ENCODE results near the gene ACP7.

DNA sequence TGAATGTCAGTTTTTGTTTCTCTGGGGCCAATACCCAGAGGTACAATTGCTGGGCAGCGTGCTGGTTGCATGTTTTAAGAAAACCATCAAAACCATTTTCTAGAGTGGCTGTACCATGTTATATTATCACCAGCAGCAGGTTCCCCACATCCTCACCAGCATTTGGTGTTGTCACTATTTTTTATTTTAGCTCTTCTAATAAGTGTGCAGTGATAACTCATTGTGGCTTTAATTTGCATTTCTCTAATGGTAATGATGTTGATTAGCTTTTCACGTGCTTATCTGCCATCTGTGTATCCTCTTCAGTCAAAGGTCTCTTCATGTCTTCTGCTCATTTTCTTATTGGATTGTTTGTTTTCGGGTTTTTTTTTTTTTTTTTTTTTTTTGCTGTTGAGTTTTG lies 63.3 kb downstream of the ACP7 start:
- TF ChIP-seq SP1 (IDR thresholded peaks at IDR 0.05; ENCODE audit: low read depth, low read length) (no peak), ZNF384 (IDR thresholded peaks at IDR 0.05; ENCODE audit: borderline replicate concordance, low read depth, low read length) (no peak), YY1 (IDR thresholded peaks at IDR 0.05; ENCODE audit: low read depth, low read length) (no peak), ASH2L (IDR thresholded peaks at IDR 0.05; ENCODE audit: borderline replicate concordance, low read depth) (no peak), POLR2A (IDR thresholded peaks at IDR 0.05; ENCODE audit: low read depth, low read length) (no peak), JUNB (IDR thresholded peaks at IDR 0.05) (no peak)
- TF ChIP-seq, protein P1, sequence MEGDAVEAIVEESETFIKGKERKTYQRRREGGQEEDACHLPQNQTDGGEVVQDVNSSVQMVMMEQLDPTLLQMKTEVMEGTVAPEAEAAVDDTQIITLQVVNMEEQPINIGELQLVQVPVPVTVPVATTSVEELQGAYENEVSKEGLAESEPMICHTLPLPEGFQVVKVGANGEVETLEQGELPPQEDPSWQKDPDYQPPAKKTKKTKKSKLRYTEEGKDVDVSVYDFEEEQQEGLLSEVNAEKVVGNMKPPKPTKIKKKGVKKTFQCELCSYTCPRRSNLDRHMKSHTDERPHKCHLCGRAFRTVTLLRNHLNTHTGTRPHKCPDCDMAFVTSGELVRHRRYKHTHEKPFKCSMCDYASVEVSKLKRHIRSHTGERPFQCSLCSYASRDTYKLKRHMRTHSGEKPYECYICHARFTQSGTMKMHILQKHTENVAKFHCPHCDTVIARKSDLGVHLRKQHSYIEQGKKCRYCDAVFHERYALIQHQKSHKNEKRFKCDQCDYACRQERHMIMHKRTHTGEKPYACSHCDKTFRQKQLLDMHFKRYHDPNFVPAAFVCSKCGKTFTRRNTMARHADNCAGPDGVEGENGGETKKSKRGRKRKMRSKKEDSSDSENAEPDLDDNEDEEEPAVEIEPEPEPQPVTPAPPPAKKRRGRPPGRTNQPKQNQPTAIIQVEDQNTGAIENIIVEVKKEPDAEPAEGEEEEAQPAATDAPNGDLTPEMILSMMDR (IDR thresholded peaks at IDR 0.05 in 2 of 3, conservative IDR thresholded peaks at IDR 0.05 in 1 of 3; ENCODE audit: control insufficient read depth in 2 of 3, extremely low read depth in 1 of 3, insufficient read depth in 1 of 3, low read depth in 3 of 3, low read length in 3 of 3), result no peak
- TF ChIP-seq, protein P2, sequence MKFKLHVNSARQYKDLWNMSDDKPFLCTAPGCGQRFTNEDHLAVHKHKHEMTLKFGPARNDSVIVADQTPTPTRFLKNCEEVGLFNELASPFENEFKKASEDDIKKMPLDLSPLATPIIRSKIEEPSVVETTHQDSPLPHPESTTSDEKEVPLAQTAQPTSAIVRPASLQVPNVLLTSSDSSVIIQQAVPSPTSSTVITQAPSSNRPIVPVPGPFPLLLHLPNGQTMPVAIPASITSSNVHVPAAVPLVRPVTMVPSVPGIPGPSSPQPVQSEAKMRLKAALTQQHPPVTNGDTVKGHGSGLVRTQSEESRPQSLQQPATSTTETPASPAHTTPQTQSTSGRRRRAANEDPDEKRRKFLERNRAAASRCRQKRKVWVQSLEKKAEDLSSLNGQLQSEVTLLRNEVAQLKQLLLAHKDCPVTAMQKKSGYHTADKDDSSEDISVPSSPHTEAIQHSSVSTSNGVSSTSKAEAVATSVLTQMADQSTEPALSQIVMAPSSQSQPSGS (IDR thresholded peaks at IDR 0.05; ENCODE audit: low read length), result no peak
